ENCODE data around the gene PPOX.

DNA sequence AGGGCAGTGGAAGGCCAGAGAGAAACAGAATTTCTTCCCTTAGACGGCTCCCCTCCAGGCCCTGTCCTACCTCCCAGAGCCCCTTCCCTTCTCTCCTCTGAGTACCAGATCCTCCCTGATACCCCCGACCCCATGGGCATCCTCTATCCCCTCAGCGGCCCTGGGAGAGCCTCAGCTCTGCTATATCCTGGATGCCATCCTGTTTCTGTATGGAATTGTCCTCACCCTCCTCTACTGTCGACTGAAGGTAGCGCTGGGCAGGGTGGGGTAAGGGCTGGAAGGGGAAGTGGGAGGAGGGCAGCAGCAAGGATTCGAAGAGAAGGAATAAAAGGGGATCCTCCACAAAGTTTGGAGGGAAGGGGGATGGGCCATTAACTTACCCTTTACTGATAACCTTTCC, 51.6 kb downstream of the PPOX start:
- TF ChIP-seq, protein P1, sequence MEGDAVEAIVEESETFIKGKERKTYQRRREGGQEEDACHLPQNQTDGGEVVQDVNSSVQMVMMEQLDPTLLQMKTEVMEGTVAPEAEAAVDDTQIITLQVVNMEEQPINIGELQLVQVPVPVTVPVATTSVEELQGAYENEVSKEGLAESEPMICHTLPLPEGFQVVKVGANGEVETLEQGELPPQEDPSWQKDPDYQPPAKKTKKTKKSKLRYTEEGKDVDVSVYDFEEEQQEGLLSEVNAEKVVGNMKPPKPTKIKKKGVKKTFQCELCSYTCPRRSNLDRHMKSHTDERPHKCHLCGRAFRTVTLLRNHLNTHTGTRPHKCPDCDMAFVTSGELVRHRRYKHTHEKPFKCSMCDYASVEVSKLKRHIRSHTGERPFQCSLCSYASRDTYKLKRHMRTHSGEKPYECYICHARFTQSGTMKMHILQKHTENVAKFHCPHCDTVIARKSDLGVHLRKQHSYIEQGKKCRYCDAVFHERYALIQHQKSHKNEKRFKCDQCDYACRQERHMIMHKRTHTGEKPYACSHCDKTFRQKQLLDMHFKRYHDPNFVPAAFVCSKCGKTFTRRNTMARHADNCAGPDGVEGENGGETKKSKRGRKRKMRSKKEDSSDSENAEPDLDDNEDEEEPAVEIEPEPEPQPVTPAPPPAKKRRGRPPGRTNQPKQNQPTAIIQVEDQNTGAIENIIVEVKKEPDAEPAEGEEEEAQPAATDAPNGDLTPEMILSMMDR (conservative IDR thresholded peaks at IDR 0.05) = no peak
- no peak for TF ChIP-seq EZH2 (IDR thresholded peaks at IDR 0.05; ENCODE audit: low read depth)
